K562 (cell line): ENCODE measurements around the gene VPS16. TPM values are rescaled to one million over a fixed set of nuclear protein-coding genes. Genes with fewer than 3 reads are reported as not detected.
"Not testable (repeated sequence)": the region's sequence is repeated elsewhere in the genome, so short reads cannot be mapped to it uniquely, and the experiment has no call there.

Source experiments
- ATAC-seq: fragments of 200-7000 bp; cut with Tn5 transposase; 3 replicates; pipeline ENCODE4 v1.9.1; 2020; ENCODE audit warnings: moderate library complexity
- BruUV-seq: library from RNA; stranded (reverse); fragments of 400-500 nt; replicated peaks from 2 replicates; lab custom pipeline; 2021; lab: Mats Ljungman, UMichigan
- CTCF ChIA-PET: fragments of 300-600 bp; formaldehyde crosslinking; extraction: SDS; loops from one replicate; lab custom pipeline; 2021; ENCODE audit warnings: low intra/inter-chr PET ratio; lab: Yijun Ruan, JAX
- POLR2A ChIA-PET: fragments of 300-600, 350-650 bp; sonication (Branson Sonifier 250); formaldehyde crosslinking; extraction: SDS; loops from one replicate; lab custom pipeline; 2021; ENCODE audit warnings: antibody characterized with exemption, inconsistent platforms; lab: Yijun Ruan, JAX
- DNase-seq, 4 experiments: peaks; one replicate each; pipeline versions ENCODE4 v3.0.0 to v3.0.0-alpha.2; 2011 to 2018; ENCODE audit warnings: low spot score in 3 of 4, mixed read lengths in 3 of 4; ENCODE audit errors: extremely low read depth in 1 of 4
- FAIRE-seq: peaks from 2 replicates; lab custom pipeline; 2011; peaks lifted over from hg19 to GRCh38; lab: Jason Lieb, UNC
- H2AFZ ChIP-seq: 2 replicates; pipeline ENCODE4 v1.6.0; 2011; ENCODE audit warnings: low read depth, low read length, control low read depth, inconsistent platforms
- H3K27ac ChIP-seq: fragments of 200-600 bp; 3 replicates; pipeline ENCODE4 v1.8.0; 2011; ENCODE audit warnings: low read depth, mild to moderate bottlenecking, control low read depth, inconsistent platforms, low read length, moderate library complexity, mixed read lengths; ENCODE audit errors: extremely low read depth
- H3K27me3 ChIP-seq, 2 experiments: fragments of 300-600 bp in 1 of 2; 2 replicates in 1 of 2; 3 replicates in 1 of 2; pipeline versions ENCODE4 v1.6.0 to v1.8.0; 2011; ENCODE audit warnings: inconsistent platforms in 2 of 2, low read length in 2 of 2, mild to moderate bottlenecking in 1 of 2, mixed read lengths in 1 of 2, moderate library complexity in 1 of 2; ENCODE audit not compliant: control insufficient read depth in 2 of 2, insufficient read depth in 2 of 2
- H3K36me3 ChIP-seq: fragments of 300-600 bp; 3 replicates; pipeline ENCODE4 v1.8.0; 2011; ENCODE audit warnings: mild to moderate bottlenecking, low read length, inconsistent platforms; ENCODE audit not compliant: control insufficient read depth, insufficient read depth
- H3K4me1 ChIP-seq, 2 experiments: fragments of 200-600 bp in 1 of 2; replicated peaks in 1 of 2; 2 replicates in 1 of 2; 3 replicates in 1 of 2; pipeline versions ENCODE4 v1.5.1 to v1.8.0; 2011; ENCODE audit warnings: inconsistent platforms in 2 of 2, low read length in 2 of 2, mild to moderate bottlenecking in 1 of 2, mixed read lengths in 1 of 2, moderate library complexity in 1 of 2; ENCODE audit not compliant: control insufficient read depth in 2 of 2, insufficient read depth in 2 of 2
- H3K4me2 ChIP-seq: 2 replicates; pipeline ENCODE4 v1.6.1; 2011; ENCODE audit warnings: low read length, control low read depth, inconsistent platforms, mixed read lengths; ENCODE audit not compliant: insufficient read depth
- H3K4me3 ChIP-seq: fragments of 200-600 bp; sonication (generic), shearing (Covaris generic); 2 replicates; pipeline ENCODE4 v1.5.1; 2016; ENCODE audit warnings: control low read depth, inconsistent platforms
- H3K79me2 ChIP-seq: fragments of 200-600 bp; 3 replicates; pipeline ENCODE4 v1.8.0; 2011; ENCODE audit warnings: low read length, inconsistent platforms; ENCODE audit not compliant: control insufficient read depth, insufficient read depth
- H3K9ac ChIP-seq, 2 experiments: 2 replicates each; pipeline versions ENCODE4 v1.6.0 to v1.6.1; 2011; ENCODE audit warnings: low read depth in 2 of 2, low read length in 2 of 2, control low read depth in 1 of 2, inconsistent platforms in 1 of 2, mild to moderate bottlenecking in 1 of 2, mixed read lengths in 1 of 2; ENCODE audit not compliant: insufficient read depth in 1 of 2
- H3K9me1 ChIP-seq: one replicate; pipeline ENCODE4 v1.6.0; 2011; ENCODE audit warnings: inconsistent platforms, mild to moderate bottlenecking, low read length, moderate library complexity; ENCODE audit not compliant: control insufficient read depth, insufficient read depth
- H3K9me3 ChIP-seq: replicated peaks from 2 replicates; pipeline ENCODE4 v1.5.1; 2011; ENCODE audit warnings: low read depth, low read length, inconsistent platforms; ENCODE audit not compliant: control insufficient read depth, insufficient read depth
- H4K20me1 ChIP-seq: replicated peaks from 2 replicates; pipeline ENCODE4 v1.6.1; 2011; ENCODE audit warnings: low read length, inconsistent platforms, mixed read lengths; ENCODE audit not compliant: control insufficient read depth, insufficient read depth
- CTCF ChIP-seq, 3 experiments: IDR thresholded peaks in 2 of 3; conservative IDR thresholded peaks in 1 of 3; 2 replicates each; pipeline ENCODE4 v1.5.1; 2011 to 2012; ENCODE audit warnings: low read length in 3 of 3, mild to moderate bottlenecking in 3 of 3, control low read depth in 2 of 3, improper control_type of control experiment in 1 of 3, inconsistent platforms in 1 of 3, low read depth in 1 of 3, mixed read lengths in 1 of 3, moderate library complexity in 1 of 3; ENCODE audit not compliant: insufficient read depth in 2 of 3
- MECOM ChIP-seq: fragments of 250-450 bp; sonication (Bioruptor Pico); IDR thresholded peaks from 2 replicates; pipeline ENCODE4 v1.8.0; 2022; ENCODE audit warnings: inconsistent platforms
- ZNF121 ChIP-seq: sonication (generic); formaldehyde crosslinking; conservative IDR thresholded peaks from 2 replicates; pipeline ENCODE4 v1.8.0; 2022; ENCODE audit warnings: missing genetic modification reagents
- WGBS: fragments of 100-300 bp; shearing (Covaris generic); methylation state at CpG from one replicate; pipeline ENCODE4 v1.1.6; 2016; ENCODE audit warnings: low coverage, mixed read lengths; ENCODE audit not compliant: insufficient coverage; ENCODE audit errors: missing lambda C conversion rate; 5-methylcytosine and 5-hydroxymethylcytosine counted together
- in situ Hi-C: fragments of 300-500 bp; cut with MboI; formaldehyde crosslinking; loops from 4 replicates; pipeline ENCODE4 v1.15.0; 2018; ENCODE audit warnings: inconsistent platforms, mixed read lengths
- intact Hi-C: fragments of 100-400 bp; cut with micrococcal nuclease; formaldehyde crosslinking; loops from 2 replicates; pipeline ENCODE4 v1.14.2; 2022
- polyA plus RNA-seq, 8 experiments: library from polyadenylated mRNA; depleted of rRNA in 4 of 8; stranded (reverse) in 5 of 8; unstranded in 3 of 8; fragments of >200 nt; fragmentation: Nextera tagmentation in 2 of 8; fragmentation: Illumina TruSeq in 1 of 8; extraction: Ambion mirVana in 2 of 8; extraction: Trizol in 1 of 8; gene quantifications; 2 replicates each; pipeline versions ENCODE4 v1.2.1 to v1.2.3, GENCODE V29; 2011 to 2014; ENCODE audit warnings: inconsistent platforms in 1 of 8, missing spikeins in 1 of 8
- total RNA-seq, 7 experiments: library from RNA; depleted of rRNA in 6 of 7; stranded (reverse); fragments of >200 nt in 6 of 7; fragmentation: Illumina TruSeq in 2 of 7; extraction: Trizol in 2 of 7; gene quantifications; 2 replicates each; pipeline versions ENCODE4 v1.2.1 to v1.2.3, GENCODE V29; 2011 to 2021; ENCODE audit warnings: low replicate concordance in 1 of 7

The VPS16 gene
- total and polyA plus RNA-seq, 9 of the 15 experiments (the other 6 are each of a cell fraction or from before 2014, with no cell fraction given), result 6.8 to 24.7 (median 14.0) TPM

GRCh38 chr20:2829376-2829775 is 11.2 kb upstream of the VPS16 start:
- ChIA-PET CTCF (no interaction called here), POLR2A (no interaction called here)
- in situ Hi-C loops, result no loop called here
- FAIRE-seq (no peak), DNase-seq (no peak), ATAC-seq (no peak)
- H3K9ac ChIP-seq, result no peak overlapping the region
- H2AFZ ChIP-seq, result no peak overlapping the region
- no peaks in the 10 kb centered on the region for H3K79me2 ChIP-seq
- 10% methylated on average over 6 of the region's 6 CpGs for WGBS
- no peaks in the 10 kb centered on the region; a peak in 1 of 5 replicates for H3K4me1 ChIP-seq
- H3K9me3 ChIP-seq, result no peaks in the 10 kb centered on the region
- no peaks in the 10 kb centered on the region for H3K9me1 ChIP-seq
- H3K4me3 ChIP-seq, result no peak overlapping the region
- no TSS peak for BruUV-seq
- no peak overlapping the region for H3K27ac ChIP-seq
- H3K27me3 ChIP-seq, result no peaks in the 10 kb centered on the region
- no peak overlapping the region for H3K4me2 ChIP-seq
- H3K36me3 ChIP-seq, result no peaks in the 10 kb centered on the region
- no peaks in the 10 kb centered on the region for H4K20me1 ChIP-seq
- TF ChIP-seq MECOM (no peak), CTCF (IDR thresholded peaks at IDR 0.05 in 2 of 3, conservative IDR thresholded peaks at IDR 0.05 in 1 of 3; ENCODE audit: insufficient read depth in 2 of 3, low read depth in 1 of 3, low read length in 3 of 3) (0 out of 6 replicates have a peak, but pooled peaks of 1 of the 3 experiments have one; percentile 2)
- intact Hi-C loops, result no loop called here

GRCh38 chr20:2831206-2831605 is 9.3 kb upstream of the VPS16 start:
- BruUV-seq, H3K9me3 ChIP-seq, H2AFZ ChIP-seq, CTCF ChIA-PET, H3K9me1 ChIP-seq, intact Hi-C loops, H3K79me2 ChIP-seq, H3K4me2 ChIP-seq, H3K27me3 ChIP-seq, POLR2A ChIA-PET, H4K20me1 ChIP-seq, in situ Hi-C loops, H3K4me1 ChIP-seq, H3K36me3 ChIP-seq, H3K4me3 ChIP-seq, DNase-seq, ATAC-seq, H3K27ac ChIP-seq, FAIRE-seq, H3K9ac ChIP-seq: not testable (repeated sequence)
- TF ChIP-seq ZNF121 (CRISPR knock-in tag), result 0 out of 2 replicates have a peak, but pooled peaks have one; percentile 49
- WGBS, result 80% methylated on average over 5 of the region's 7 CpGs
